IPS DF 6.9 (cell line): Measurements from ENCODE around the gene IGFBP4.

Experiments used
- DNase-seq: peaks from one replicate; pipeline ENCODE4 v3.0.0-alpha.2; 2013; ENCODE audit warnings: low read depth, low spot score
- H3K27ac ChIP-seq: one replicate; pipeline ENCODE4 v1.5.1; 2013; ENCODE audit warnings: low read length, control low read depth
- H3K27me3 ChIP-seq: 2 replicates; pipeline ENCODE4 v1.6.1; 2013; ENCODE audit warnings: mild to moderate bottlenecking, low read length; ENCODE audit not compliant: control insufficient read depth, insufficient read depth
- H3K36me3 ChIP-seq: 2 replicates; pipeline ENCODE4 v1.6.1; 2013; ENCODE audit warnings: low read length; ENCODE audit not compliant: control insufficient read depth, insufficient read depth
- H3K4me1 ChIP-seq: 2 replicates; pipeline ENCODE4 v1.6.1; 2013; ENCODE audit warnings: low read length; ENCODE audit not compliant: control insufficient read depth, insufficient read depth
- H3K4me3 ChIP-seq: 2 replicates; pipeline ENCODE4 v1.5.1; 2013; ENCODE audit warnings: mild to moderate bottlenecking, low read length
- H3K9me3 ChIP-seq: 2 replicates; pipeline ENCODE4 v1.6.1; 2013; ENCODE audit warnings: low read length, inconsistent platforms; ENCODE audit not compliant: control insufficient read depth, insufficient read depth
- WGBS: extraction: QIAGEN DNeasy Blood & Tissue Kit; methylation state at CpG from one replicate; pipeline ENCODE4 v1.1.7; 2013; ENCODE audit warnings: mixed read lengths, missing lambda C conversion rate; ENCODE audit not compliant: insufficient read length, insufficient coverage; 5-methylcytosine and 5-hydroxymethylcytosine counted together

IGFBP4 gene

DNA sequence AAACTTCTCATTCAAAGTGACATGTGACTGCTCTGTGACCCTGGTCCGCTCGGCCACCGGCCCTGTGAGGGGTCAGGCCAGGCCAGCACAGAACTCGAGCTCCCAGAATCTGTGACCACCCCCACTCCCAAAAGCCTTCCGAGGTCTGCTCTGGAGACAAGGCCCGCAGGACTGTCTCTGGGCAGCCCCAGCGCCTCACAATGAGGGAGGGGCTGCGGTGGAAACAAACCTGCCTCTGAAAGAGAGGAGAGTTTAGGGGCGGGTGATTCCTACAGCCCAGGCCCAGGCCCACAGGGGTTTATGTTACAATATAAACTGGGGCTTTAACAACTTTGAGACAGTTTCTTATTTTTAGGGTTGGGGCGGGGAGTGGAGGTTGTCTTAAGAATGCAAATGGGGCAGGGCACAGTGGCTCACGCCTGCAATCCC, 19.9 kb downstream of the IGFBP4 start:
- no CpG with 5 or more reads among the region's 11 CpGs for WGBS
- Histone ChIP-seq H3K27ac (no peak overlapping the region), H3K36me3 (no peaks in the 10 kb centered on the region), H3K27me3 (no peaks in the 10 kb centered on the region), H3K4me1 (peaks cover 9% of the 10 kb centered on the region), H3K9me3 (no peaks in the 10 kb centered on the region), H3K4me3 (no peak overlapping the region)
- DNase-seq = no peak

DNA sequence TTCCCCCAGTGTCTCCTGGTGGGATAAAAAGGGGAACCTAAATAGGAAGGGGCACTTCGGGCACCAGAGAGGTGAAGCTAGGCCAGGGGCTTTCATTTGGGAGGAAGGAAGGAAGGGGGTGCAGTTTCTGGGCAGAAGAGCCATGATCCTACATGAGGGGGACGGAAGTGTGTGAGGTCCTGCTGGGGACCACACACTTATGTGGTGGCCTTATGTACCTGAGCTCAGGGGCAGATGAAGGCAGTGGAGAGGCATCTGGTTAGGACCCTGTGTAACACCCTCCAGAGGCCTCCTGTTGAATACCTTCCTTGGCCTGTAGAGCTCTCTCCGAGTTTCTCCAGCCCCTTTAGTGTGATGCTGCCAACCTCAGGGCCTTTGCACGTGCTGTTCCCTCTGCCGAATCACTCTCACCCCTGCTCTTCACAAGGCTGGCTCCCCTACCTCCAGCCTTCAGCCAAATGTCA, 21.2 kb downstream of the IGFBP4 start:
- Histone ChIP-seq H3K36me3 (no peaks in the 10 kb centered on the region), H3K27ac (no peak overlapping the region), H3K27me3 (no peaks in the 10 kb centered on the region), H3K4me3 (no peak overlapping the region), H3K9me3 (no peaks in the 10 kb centered on the region), H3K4me1 (0 out of 2 replicates have a peak, but pooled peaks cover 8% of the 10 kb centered on the region)
- no peak for DNase-seq
- WGBS = no CpG with 5 or more reads among the region's 5 CpGs

DNA sequence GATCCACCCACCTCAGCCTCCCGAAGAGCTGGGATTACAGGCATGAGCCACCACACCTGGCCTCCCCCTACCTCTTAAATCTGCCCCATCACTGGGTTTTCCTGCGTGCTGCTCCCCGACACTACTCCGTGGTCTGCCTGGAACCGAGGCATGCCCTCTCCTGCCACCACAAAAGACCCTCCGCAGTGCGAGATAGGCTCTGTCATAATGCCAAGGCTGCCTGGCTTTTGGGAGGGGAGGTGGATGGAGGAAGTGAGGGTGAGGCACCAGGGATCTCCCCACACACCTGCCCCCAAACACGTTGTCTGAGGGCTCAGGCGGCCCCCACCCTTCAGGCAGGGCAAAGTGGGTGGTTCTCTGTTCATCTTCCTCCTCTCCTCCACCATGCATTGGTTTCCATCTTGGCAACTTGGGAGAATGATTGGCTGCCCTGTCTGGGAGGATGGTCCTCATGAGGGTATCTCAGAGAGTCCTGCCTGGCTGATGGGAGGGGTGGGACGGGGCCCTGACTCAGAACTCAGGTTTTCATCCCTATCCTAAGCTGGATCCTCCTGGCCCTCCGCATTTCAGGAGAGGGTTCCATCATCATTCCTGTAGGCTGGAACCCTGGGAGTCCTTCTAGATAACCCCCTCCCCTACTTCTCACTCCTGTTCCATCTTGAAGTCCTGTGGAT, 23.2 kb downstream of the IGFBP4 start:
- WGBS = no CpG with 5 or more reads among the region's 11 CpGs
- H3K9me3 ChIP-seq = no peaks in the 10 kb centered on the region
- no peaks in the 10 kb centered on the region for H3K27me3 ChIP-seq
- DNase-seq = no peak
- no peaks in the 10 kb centered on the region for H3K36me3 ChIP-seq
- H3K27ac ChIP-seq = no peak overlapping the region
- no peak overlapping the region for H3K4me3 ChIP-seq
- H3K4me1 ChIP-seq = 0 out of 2 replicates have a peak, but pooled peaks cover 5% of the 10 kb centered on the region

DNA sequence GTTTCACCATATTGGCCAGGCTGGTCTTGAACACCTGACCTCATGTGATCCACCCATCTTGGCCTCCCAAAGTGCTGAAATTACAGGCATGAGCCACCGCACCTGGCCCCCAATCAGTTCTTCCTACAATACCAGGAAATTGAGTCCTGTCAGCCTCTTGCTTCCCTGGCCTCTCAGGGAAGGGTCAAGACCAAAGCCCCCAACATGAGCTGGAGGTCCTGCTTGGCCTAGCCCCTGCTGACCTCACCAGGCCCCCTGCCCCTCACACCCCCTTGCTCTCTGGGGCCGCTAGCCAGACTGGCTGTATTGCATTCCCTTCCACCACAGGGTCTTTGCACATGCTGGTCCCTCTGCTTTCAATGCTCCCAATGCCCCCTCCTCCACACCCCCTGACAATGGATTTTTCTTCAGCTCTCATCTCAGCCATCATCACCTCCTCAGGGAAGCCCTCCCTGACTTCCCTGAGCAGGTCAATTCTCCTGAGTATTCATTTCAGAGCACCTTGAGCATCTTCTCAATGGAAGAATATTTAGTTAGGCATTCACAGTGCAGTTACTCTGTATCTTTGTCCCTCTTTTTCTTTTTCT, 24.1 kb downstream of the IGFBP4 start:
- no peaks in the 10 kb centered on the region for H3K27me3 ChIP-seq
- 0 out of 2 replicates have a peak, but pooled peaks cover 5% of the 10 kb centered on the region for H3K4me1 ChIP-seq
- no peak for DNase-seq
- H3K36me3 ChIP-seq = no peaks in the 10 kb centered on the region
- H3K27ac ChIP-seq = no peak overlapping the region
- no peaks in the 10 kb centered on the region for H3K9me3 ChIP-seq
- WGBS = no CpG with 5 or more reads among the region's 2 CpGs
- H3K4me3 ChIP-seq = no peak overlapping the region

DNA sequence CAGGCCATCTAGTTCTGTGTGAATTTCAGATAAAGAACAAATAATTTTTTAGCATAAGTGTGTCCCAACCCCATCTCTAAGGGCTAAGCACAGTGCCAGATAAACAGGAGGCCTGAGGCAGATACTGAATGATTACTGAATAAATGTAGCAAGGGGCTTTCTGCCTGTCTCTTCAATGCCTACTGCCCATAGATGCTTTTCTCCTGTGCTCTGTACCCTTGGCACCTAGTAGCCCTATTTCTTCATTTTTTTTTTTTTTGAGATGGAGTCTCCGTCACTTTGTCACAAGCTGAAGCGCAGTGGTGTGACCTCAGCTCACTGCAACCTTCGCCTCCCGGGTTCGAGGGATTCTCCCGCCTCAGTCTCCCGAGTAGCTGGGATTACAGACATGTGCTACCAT, 25.3 kb downstream of the IGFBP4 start:
- no peaks in the 10 kb centered on the region for H3K9me3 ChIP-seq
- H3K27ac ChIP-seq = no peak overlapping the region
- no peak overlapping the region for H3K4me3 ChIP-seq
- no peak for DNase-seq
- H3K36me3 ChIP-seq = no peaks in the 10 kb centered on the region
- H3K27me3 ChIP-seq = no peaks in the 10 kb centered on the region
- WGBS = no CpG with 5 or more reads among the region's 7 CpGs
- H3K4me1 ChIP-seq = no peaks in the 10 kb centered on the region

DNA sequence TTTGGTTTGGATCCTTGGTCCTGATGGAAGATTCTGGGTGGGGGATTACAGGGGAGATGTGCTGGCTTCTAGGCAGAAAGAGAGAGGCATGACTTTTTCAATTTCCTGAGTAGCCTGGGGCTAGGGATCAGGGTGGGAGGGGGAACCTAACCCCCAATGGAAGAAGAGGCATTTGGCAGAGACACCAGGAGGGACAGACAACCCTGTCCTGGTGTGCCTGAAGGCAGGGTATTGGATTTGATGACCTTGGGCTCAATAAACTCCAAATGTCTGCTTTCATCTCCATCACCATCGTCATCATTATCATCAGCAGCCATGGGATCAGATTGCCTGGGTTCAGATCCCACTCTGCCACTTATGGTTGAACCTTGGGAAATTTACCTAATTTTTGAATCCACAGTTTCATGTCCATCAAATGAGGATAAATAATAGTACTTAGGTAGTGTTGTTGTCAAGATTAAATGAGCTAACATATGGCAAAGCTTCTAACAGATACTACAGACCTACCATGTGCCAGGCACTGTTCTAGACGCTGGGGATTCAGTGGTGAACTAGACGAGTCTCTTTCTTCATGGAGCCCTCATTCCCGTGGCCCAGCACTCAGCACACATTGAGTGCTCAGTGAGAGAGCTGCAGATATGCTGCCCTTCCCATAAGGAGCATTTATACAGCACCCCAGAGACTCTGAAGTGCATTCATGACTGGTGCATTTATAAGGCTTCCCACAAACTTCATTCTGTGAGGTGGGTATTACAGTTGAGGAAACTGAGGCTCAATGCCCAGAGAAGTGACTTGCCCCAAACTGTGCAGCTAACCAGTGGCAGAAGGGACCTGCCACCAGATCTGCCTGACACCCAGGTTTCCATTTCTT, 26.8 kb downstream of the IGFBP4 start:
- no peak for DNase-seq
- Histone ChIP-seq H3K36me3 (no peaks in the 10 kb centered on the region), H3K9me3 (no peaks in the 10 kb centered on the region), H3K4me1 (no peaks in the 10 kb centered on the region), H3K27ac (no peak overlapping the region), H3K27me3 (no peaks in the 10 kb centered on the region), H3K4me3 (no peak overlapping the region)
- WGBS = no CpG with 5 or more reads among the region's 4 CpGs

DNA sequence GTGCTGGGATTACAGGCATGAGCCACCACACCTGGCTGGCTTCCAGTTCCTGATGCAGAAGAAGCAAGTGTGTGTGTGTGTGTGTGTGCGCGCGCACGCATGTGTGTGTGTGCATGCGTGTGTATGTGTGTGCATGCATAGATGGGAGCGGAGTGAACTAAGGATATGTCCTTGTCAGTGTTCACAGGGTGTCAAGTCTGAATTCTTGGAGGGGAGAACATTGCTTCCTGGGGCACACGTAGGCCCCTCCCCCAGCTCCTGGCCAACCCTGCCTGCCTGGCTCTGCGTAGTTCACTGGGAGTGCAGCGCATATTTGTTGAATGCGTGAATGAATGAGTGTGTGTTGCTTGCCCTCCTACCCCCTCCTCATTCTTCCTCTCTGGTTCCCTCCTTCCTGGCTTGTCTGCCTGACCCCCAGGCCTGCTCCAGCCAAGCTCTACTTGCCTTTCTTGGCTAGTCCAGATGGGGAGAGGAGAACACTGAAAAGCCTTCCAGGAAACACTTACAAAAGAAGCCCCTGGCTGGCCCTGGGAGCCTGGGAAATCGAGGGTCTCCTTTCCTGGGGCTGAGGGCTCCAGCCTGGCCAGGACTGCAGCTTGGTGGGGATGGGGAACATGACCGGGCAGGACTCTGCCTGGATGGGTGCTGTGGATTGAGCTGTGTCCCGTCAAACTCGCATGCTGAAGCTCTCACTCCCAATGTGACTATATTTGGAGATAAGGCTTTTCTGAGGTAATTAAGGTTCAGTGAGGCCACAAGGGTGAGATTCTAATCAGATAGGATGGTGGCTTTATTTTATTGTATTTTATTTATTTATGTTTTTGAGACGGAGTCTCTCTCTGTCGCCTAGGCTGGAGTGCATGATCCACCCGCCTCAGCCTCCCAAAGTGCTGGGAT, 27.9 kb downstream of the IGFBP4 start:
- no CpG with 5 or more reads among the region's 17 CpGs for WGBS
- H3K27ac ChIP-seq = no peak overlapping the region

DNA sequence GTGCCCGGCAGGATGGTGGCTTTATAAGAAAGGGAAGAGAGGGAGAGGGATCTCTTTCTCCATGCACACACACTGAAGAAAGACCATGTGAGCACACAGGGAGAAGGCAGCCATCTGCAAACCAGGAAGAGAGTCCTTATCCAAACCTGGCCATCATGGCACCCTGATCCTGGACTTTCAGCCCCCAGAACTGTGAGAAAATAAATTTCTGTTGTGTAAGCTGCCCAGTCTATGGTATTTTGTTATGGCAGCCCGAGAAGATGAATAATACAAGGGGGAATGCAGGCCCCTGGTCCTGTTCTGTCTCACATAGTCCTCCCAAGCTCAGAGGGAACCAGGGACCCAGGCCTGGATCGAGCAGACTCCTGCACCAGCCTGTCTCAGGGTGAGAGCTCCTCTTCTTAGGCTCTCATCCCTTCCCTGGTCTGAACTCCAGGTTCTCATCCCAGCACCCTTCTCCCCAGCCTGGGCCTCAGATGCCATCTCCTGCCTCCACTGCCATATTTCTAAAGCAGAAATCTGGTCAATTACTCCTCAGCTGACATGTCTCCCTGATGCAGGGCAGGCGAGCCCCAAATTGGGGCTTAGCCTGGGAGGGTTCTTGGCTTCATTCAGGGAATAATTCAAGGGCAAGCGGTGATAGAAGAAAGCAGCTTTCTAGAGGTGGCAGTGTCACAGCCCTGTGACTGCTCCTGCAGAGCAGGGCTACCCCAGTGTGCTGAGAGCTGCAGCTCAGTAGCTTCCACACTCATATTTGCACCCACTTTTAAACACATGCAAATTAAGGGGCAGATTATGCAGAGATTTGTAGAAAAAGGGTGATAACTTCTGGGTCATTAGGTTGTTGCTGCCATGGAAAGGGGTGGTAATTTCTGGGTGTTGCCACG, 28.8 kb downstream of the IGFBP4 start:
- peaks cover 5% of the 10 kb centered on the region for H3K4me1 ChIP-seq
- no peaks in the 10 kb centered on the region for H3K27me3 ChIP-seq
- WGBS = no CpG with 5 or more reads among the region's 6 CpGs
- H3K9me3 ChIP-seq = no peaks in the 10 kb centered on the region
- no peak overlapping the region for H3K27ac ChIP-seq
- H3K36me3 ChIP-seq = no peaks in the 10 kb centered on the region
- no peak for DNase-seq
- no peak overlapping the region for H3K4me3 ChIP-seq

More for the DNA sequence above, 27.9 kb downstream of the IGFBP4 start:
- H3K4me3 ChIP-seq = no peak overlapping the region
- no peaks in the 10 kb centered on the region for H3K36me3 ChIP-seq
- H3K9me3 ChIP-seq = no peaks in the 10 kb centered on the region
- no peak for DNase-seq
- H3K27me3 ChIP-seq = no peaks in the 10 kb centered on the region
- peaks cover 5% of the 10 kb centered on the region for H3K4me1 ChIP-seq

DNA sequence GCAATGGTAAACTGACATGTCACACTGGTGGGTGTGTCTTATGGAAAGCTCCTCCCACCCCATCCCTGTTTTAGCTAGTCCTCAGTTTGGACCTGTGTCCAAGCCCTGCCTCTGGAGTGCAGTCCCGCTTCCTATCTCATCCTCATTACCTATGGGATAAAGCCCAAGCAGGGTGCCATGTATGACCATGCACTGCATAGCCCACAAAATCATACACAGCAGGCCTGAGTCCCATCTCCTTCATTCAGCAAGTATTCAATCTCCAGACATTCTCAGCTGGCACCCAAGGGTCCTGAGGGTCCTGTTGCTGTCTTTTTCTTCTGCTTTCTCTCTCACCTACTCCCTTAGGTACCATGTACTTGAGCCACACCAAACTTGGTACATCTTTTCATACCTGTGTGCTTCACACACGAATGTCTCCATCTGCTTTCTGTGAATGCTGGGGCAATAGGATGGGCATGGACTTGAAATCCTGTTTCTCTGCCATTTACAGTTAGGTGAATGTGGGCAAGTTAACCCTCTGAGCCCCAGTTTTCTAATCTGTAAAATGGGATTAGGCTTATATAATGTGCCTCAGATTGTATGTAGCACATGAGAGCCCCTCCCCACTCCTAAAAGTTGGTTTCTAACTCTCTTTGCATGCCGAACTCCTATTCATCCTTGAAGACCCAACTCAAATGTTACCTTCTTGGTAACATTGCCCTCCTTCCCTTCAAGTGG, 29.6 kb downstream of the IGFBP4 start:
- no peak for DNase-seq
- Histone ChIP-seq H3K4me3 (no peak overlapping the region), H3K36me3 (no peaks in the 10 kb centered on the region), H3K27me3 (no peaks in the 10 kb centered on the region), H3K27ac (no peak overlapping the region), H3K4me1 (peaks cover 5% of the 10 kb centered on the region), H3K9me3 (no peaks in the 10 kb centered on the region)
- WGBS = no CpG with 5 or more reads among the region's 3 CpGs
